ENCODE results near the gene LRRC25.

LRRC25 gene

GRCh38 chr19:18399008-18399407 is 1.6 kb upstream of the LRRC25 start:
- 91 to 93% methylated on average over 6 of the region's 6 CpGs for WGBS, 2 experiments
- peaks cover 4% of the 10 kb centered on the region for H3K4me1 ChIP-seq (ENCODE audit: control insufficient read depth, insufficient read depth, low read length)
- no peak overlapping the region for H3K27ac ChIP-seq (ENCODE audit: insufficient read depth, low read depth, low read length, poor library complexity, severe bottlenecking)
- H3K27me3 ChIP-seq (ENCODE audit: control insufficient read depth, insufficient read depth, low read length, poor library complexity, severe bottlenecking) = no peaks in the 10 kb centered on the region
- H3K4me3 ChIP-seq (ENCODE audit: insufficient read depth, low read depth, low read length) = no peak overlapping the region
- H3K36me3 ChIP-seq (ENCODE audit: control insufficient read depth, insufficient read depth, low read length) = no peaks in the 10 kb centered on the region
- H3K9me3 ChIP-seq (ENCODE audit: control insufficient read depth, low read length) = no peaks in the 10 kb centered on the region

- H3K4me3 ChIP-seq (ENCODE audit: insufficient read depth, low read depth, low read length) = no peak overlapping the region
These were observed 766 bp downstream of the LRRC25 start for GRCh38 chr19:18396471-18397241.

GRCh38 chr19:18393836-18394235 is 3.6 kb downstream of the LRRC25 start:
- H3K9me3 ChIP-seq (ENCODE audit: control insufficient read depth, low read length) = no peaks in the 10 kb centered on the region
- H3K27me3 ChIP-seq (ENCODE audit: control insufficient read depth, insufficient read depth, low read length, poor library complexity, severe bottlenecking) = peaks cover 10% of the 10 kb centered on the region
- WGBS, 2 experiments = 91 to 94% methylated on average over 7 of the region's 7 CpGs
- H3K4me1 ChIP-seq (ENCODE audit: control insufficient read depth, insufficient read depth, low read length) = peaks cover 4% of the 10 kb centered on the region
- H3K4me3 ChIP-seq (ENCODE audit: insufficient read depth, low read depth, low read length) = no peak overlapping the region
- no peaks in the 10 kb centered on the region for H3K36me3 ChIP-seq (ENCODE audit: control insufficient read depth, insufficient read depth, low read length)
- no peak overlapping the region for H3K27ac ChIP-seq (ENCODE audit: insufficient read depth, low read depth, low read length, poor library complexity, severe bottlenecking)

More at GRCh38 chr19:18396471-18397241, 766 bp downstream of the LRRC25 start:
- 85 to 86% methylated on average over 37 of the region's 37 CpGs for WGBS, 2 experiments
- H3K4me1 ChIP-seq (ENCODE audit: control insufficient read depth, insufficient read depth, low read length) = peaks cover 4% of the 10 kb centered on the region
- H3K27ac ChIP-seq (ENCODE audit: insufficient read depth, low read depth, low read length, poor library complexity, severe bottlenecking) = no peak overlapping the region
- no peaks in the 10 kb centered on the region for H3K27me3 ChIP-seq (ENCODE audit: control insufficient read depth, insufficient read depth, low read length, poor library complexity, severe bottlenecking)
- H3K36me3 ChIP-seq (ENCODE audit: control insufficient read depth, insufficient read depth, low read length) = no peaks in the 10 kb centered on the region
- H3K9me3 ChIP-seq (ENCODE audit: control insufficient read depth, low read length) = no peaks in the 10 kb centered on the region

GRCh38 chr19:18392926-18393325 is 4.5 kb downstream of the LRRC25 start:
- Histone ChIP-seq H3K9me3 (ENCODE audit: control insufficient read depth, low read length) (no peaks in the 10 kb centered on the region), H3K4me3 (ENCODE audit: insufficient read depth, low read depth, low read length) (no peak overlapping the region), H3K36me3 (ENCODE audit: control insufficient read depth, insufficient read depth, low read length) (no peaks in the 10 kb centered on the region), H3K27ac (ENCODE audit: insufficient read depth, low read depth, low read length, poor library complexity, severe bottlenecking) (no peak overlapping the region), H3K4me1 (ENCODE audit: control insufficient read depth, insufficient read depth, low read length) (peaks cover 4% of the 10 kb centered on the region), H3K27me3 (ENCODE audit: control insufficient read depth, insufficient read depth, low read length, poor library complexity, severe bottlenecking) (peaks cover 19% of the 10 kb centered on the region)
- 89 to 92% methylated on average over 5 of the region's 5 CpGs for WGBS, 2 experiments

- Histone ChIP-seq H3K36me3 (ENCODE audit: control insufficient read depth, insufficient read depth, low read length) (no peaks in the 10 kb centered on the region), H3K4me1 (ENCODE audit: control insufficient read depth, insufficient read depth, low read length) (peaks cover 3% of the 10 kb centered on the region), H3K4me3 (ENCODE audit: insufficient read depth, low read depth, low read length) (no peak overlapping the region), H3K9me3 (ENCODE audit: control insufficient read depth, low read length) (no peaks in the 10 kb centered on the region), H3K27ac (ENCODE audit: insufficient read depth, low read depth, low read length, poor library complexity, severe bottlenecking) (no peak overlapping the region), H3K27me3 (ENCODE audit: control insufficient read depth, insufficient read depth, low read length, poor library complexity, severe bottlenecking) (peaks cover 24% of the 10 kb centered on the region)
- WGBS, 2 experiments = 87 to 88% methylated on average over 11 of the region's 11 CpGs
These were observed 5.0 kb downstream of the LRRC25 start for GRCh38 chr19:18392417-18392816.

- Histone ChIP-seq H3K4me3 (ENCODE audit: insufficient read depth, low read depth, low read length) (no peak overlapping the region), H3K36me3 (ENCODE audit: control insufficient read depth, insufficient read depth, low read length) (no peaks in the 10 kb centered on the region), H3K27me3 (ENCODE audit: control insufficient read depth, insufficient read depth, low read length, poor library complexity, severe bottlenecking) (peaks cover 32% of the 10 kb centered on the region), H3K4me1 (ENCODE audit: control insufficient read depth, insufficient read depth, low read length) (no peaks in the 10 kb centered on the region), H3K27ac (ENCODE audit: insufficient read depth, low read depth, low read length, poor library complexity, severe bottlenecking) (no peak overlapping the region), H3K9me3 (ENCODE audit: control insufficient read depth, low read length) (no peaks in the 10 kb centered on the region)
- WGBS, 2 experiments = 84 to 87% methylated on average over 9 of the region's 9 CpGs
These were observed 5.8 kb downstream of the LRRC25 start for GRCh38 chr19:18391509-18392075.

- Histone ChIP-seq H3K4me1 (ENCODE audit: control insufficient read depth, insufficient read depth, low read length) (no peaks in the 10 kb centered on the region), H3K27ac (ENCODE audit: insufficient read depth, low read depth, low read length, poor library complexity, severe bottlenecking) (no peak overlapping the region), H3K4me3 (ENCODE audit: insufficient read depth, low read depth, low read length) (no peak overlapping the region), H3K9me3 (ENCODE audit: control insufficient read depth, low read length) (no peaks in the 10 kb centered on the region), H3K27me3 (ENCODE audit: control insufficient read depth, insufficient read depth, low read length, poor library complexity, severe bottlenecking) (peaks cover 37% of the 10 kb centered on the region), H3K36me3 (ENCODE audit: control insufficient read depth, insufficient read depth, low read length) (no peaks in the 10 kb centered on the region)
- 87 to 89% methylated on average over 6 of the region's 6 CpGs for WGBS, 2 experiments
These were observed 7.1 kb downstream of the LRRC25 start for GRCh38 chr19:18390065-18390907.

GRCh38 chr19:18389726-18390064 is 7.7 kb downstream of the LRRC25 start:
- H3K36me3 ChIP-seq (ENCODE audit: control insufficient read depth, insufficient read depth, low read length) = no peaks in the 10 kb centered on the region
- H3K27me3 ChIP-seq (ENCODE audit: control insufficient read depth, insufficient read depth, low read length, poor library complexity, severe bottlenecking) = peaks cover 37% of the 10 kb centered on the region
- no peaks in the 10 kb centered on the region for H3K9me3 ChIP-seq (ENCODE audit: control insufficient read depth, low read length)
- no peak overlapping the region for H3K27ac ChIP-seq (ENCODE audit: insufficient read depth, low read depth, low read length, poor library complexity, severe bottlenecking)
- H3K4me1 ChIP-seq (ENCODE audit: control insufficient read depth, insufficient read depth, low read length) = no peaks in the 10 kb centered on the region
- no peak overlapping the region for H3K4me3 ChIP-seq (ENCODE audit: insufficient read depth, low read depth, low read length)

GRCh38 chr19:18388960-18389725 is 8.3 kb downstream of the LRRC25 start:
- no peak overlapping the region for H3K27ac ChIP-seq (ENCODE audit: insufficient read depth, low read depth, low read length, poor library complexity, severe bottlenecking)
- 89 to 94% methylated on average over 12 to 13 of the region's 13 CpGs for WGBS, 2 experiments
- peaks cover 37% of the 10 kb centered on the region for H3K27me3 ChIP-seq (ENCODE audit: control insufficient read depth, insufficient read depth, low read length, poor library complexity, severe bottlenecking)
- H3K36me3 ChIP-seq (ENCODE audit: control insufficient read depth, insufficient read depth, low read length) = no peaks in the 10 kb centered on the region
- no peak overlapping the region for H3K4me3 ChIP-seq (ENCODE audit: insufficient read depth, low read depth, low read length)
- H3K9me3 ChIP-seq (ENCODE audit: control insufficient read depth, low read length) = no peaks in the 10 kb centered on the region
- no peaks in the 10 kb centered on the region for H3K4me1 ChIP-seq (ENCODE audit: control insufficient read depth, insufficient read depth, low read length)

All from ectodermal cell (in vitro differentiated cells).